Thyroid gland (tissue), 4 donors: ENCODE results near the gene NR4A2.

Experiments
- POLR2A ChIP-seq, 2 donors: fragments of 450-650 bp; IDR thresholded peaks; one replicate each; pipeline ENCODE4 v1.6.1; 2017; ENCODE audit warnings: antibody characterized with exemption in 2 of 2, mild to moderate bottlenecking in 2 of 2, moderate library complexity in 1 of 2
- TF ChIP-seq, protein P1 (sequence below), 6 experiments: fragments of 200-600 bp in 3 of 6; fragments of 450-650 bp in 3 of 6; sonication (generic) in 3 of 6; IDR thresholded peaks; one replicate each; pipeline ENCODE4 v1.5.1; 2016 to 2019; ENCODE audit warnings: antibody characterized with exemption in 6 of 6, mild to moderate bottlenecking in 2 of 6, inconsistent platforms in 1 of 6, moderate library complexity in 1 of 6

DNA sequence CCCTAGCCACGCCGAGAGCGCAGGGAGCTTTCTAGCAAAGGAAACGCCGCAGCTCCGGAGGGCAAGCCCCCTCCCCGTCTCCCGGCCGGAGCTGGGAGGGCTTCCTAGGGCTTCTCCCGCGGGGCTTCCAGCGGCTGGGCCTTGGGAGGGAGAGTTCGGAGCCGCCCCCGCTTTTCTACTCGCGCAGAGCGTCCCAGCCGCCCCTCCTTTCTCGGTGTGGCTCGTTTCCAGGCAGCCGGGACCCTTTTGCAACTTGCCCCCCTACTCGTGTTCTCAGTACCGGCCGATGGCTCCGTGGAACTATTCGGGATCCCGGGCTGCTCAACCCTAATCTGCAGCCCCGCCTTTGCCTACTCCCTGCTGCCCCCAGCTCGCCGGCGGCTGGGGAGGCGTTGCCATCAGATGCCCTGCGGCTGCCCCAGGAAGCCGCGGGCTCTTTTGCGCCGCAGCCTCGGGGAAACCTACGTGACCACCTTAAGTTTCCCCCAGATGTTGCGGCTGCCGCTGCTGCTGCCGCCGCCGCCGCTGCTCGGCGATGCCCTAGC is 1.5 kb upstream of the NR4A2 start:
- TF ChIP-seq, protein P1, sequence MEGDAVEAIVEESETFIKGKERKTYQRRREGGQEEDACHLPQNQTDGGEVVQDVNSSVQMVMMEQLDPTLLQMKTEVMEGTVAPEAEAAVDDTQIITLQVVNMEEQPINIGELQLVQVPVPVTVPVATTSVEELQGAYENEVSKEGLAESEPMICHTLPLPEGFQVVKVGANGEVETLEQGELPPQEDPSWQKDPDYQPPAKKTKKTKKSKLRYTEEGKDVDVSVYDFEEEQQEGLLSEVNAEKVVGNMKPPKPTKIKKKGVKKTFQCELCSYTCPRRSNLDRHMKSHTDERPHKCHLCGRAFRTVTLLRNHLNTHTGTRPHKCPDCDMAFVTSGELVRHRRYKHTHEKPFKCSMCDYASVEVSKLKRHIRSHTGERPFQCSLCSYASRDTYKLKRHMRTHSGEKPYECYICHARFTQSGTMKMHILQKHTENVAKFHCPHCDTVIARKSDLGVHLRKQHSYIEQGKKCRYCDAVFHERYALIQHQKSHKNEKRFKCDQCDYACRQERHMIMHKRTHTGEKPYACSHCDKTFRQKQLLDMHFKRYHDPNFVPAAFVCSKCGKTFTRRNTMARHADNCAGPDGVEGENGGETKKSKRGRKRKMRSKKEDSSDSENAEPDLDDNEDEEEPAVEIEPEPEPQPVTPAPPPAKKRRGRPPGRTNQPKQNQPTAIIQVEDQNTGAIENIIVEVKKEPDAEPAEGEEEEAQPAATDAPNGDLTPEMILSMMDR (IDR thresholded peaks at IDR 0.05), result peak in 1 of 6 experiments; percentile 23
- TF ChIP-seq POLR2A (IDR thresholded peaks at IDR 0.05), result peak in 1 of 2 donors; percentile 53
